HG02678 (cell line): ENCODE data around the gene HSPA1L.

ENCODE experiments used
- ATAC-seq: cut with Tn5 transposase; IDR thresholded peaks from one replicate; pipeline ENCODE4 v1.9.1; 2021; ENCODE audit warnings: mild to moderate bottlenecking, moderate library complexity; ENCODE audit not compliant: unreplicated experiment

HSPA1L gene

GRCh38 chr6:31767096-31767645, 47.9 kb downstream of the HSPA1L start:
- ATAC-seq: no peak

- no peak for ATAC-seq
These were observed 48.9 kb downstream of the HSPA1L start for GRCh38 chr6:31765910-31766794.

DNA sequence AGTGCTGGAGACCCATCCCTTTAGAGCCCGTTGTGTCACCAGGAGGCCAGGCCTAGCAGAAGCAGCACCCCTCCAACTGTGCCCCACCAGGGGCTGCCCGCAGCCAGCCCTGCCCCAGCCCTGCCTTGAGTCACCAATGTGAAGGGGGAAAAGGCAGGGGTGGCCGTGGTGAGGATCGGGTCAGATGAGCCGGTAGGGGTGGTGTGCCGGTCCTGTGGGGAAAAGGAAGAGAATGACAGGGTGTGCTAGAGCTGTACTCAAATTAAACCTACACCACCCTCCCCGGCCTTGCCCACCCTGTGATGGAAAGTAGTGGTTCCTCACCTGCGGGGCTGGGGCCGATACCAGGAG, 49.5 kb downstream of the HSPA1L start:
- no peak for ATAC-seq

DNA sequence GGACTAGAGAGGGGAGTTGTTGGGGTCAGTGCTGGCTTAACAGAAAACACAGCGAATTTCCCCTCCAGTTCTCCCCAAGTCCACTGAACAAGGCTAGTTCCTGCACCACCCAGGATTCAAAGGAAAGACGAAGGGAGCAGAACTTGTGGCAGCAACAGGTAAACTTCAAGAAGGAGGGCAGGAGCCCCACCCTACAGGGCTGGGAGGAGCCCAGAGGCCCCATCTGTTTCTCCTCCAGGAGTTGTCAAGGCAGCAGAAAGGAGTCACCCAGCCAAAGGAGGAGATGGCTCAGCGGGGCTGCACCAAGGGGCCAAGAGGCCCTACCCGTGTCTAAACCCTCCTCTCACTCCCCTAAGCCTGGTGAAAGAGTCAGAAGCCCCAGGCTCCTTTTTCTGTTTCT, 50.9 kb downstream of the HSPA1L start:
- ATAC-seq: no peak

DNA sequence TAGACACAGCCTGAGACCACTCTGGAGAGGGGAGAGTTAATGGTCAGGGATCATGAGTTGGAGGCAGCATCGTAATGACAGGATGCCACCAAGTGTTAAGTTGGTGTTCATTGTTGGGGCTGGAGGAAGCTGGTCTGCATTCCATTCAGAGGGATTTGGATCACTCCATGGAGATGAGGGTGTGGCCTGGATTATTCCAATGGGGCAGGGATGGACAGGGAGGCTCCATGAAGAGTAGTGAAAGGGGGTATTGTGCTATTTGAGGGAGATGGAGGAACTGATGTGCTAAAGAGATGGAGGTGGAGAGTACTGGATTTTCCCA, 51.5 kb downstream of the HSPA1L start:
- ATAC-seq: no peak

GRCh38 chr6:31762878-31763618, 52.0 kb downstream of the HSPA1L start:
- ATAC-seq: no peak

DNA sequence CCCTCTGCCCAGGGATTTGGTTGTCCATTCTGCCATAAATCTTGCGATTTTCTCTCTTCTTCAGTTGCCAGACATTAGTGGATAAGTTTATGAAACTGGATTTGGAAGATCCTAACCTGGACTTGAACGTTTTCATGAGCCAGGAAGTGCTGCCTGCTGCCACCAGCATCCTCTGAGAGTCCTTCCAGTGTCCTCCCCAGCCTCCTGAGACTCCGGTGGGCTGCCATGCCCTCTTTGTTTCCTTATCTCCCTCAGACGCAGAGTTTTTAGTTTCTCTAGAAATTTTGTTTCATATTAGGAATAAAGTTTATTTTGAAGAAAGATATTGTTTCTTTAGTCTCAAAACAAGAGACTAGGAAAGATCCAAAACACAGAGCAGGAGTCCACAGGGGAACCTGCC, 52.7 kb downstream of the HSPA1L start, which contains the start of gene SAPCD1:
Gene SAPCD1, plus strand, starts transcription at position 301 of the 400 bp plus-strand sequence. CDS start 399 bp downstream, outside the sequence.
- ATAC-seq: no peak

DNA sequence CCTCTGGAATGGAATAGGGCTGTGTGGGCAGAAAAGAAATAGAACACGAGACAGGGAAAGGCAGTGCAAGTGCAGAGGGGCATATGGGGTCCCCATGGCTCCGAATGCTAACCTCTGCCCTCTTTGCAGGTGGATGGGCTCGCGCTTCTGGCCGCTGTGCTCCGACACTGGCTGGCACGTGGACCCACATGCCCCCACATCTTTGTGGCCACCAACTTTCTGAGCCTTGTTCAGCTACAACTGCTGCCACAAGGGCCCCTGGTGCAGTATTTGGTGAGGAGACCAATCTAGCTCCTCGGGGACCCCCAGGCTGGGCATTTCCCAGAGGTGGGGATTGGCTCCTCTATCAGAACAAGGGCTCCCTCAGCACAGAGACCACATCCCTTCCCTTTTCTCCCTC, 53.7 kb downstream of the HSPA1L start:
- no peak for ATAC-seq

GRCh38 chr6:31760790-31761189, 54.3 kb downstream of the HSPA1L start:
- ATAC-seq: no peak
